Activated CD4-positive, alpha-beta T cell treated with anti-CD3 and anti-CD28 coated beads, Interleukin-2, amount 50 U/mL, for 48 hours (primary cell): ENCODE results near the gene ZC3H18.

Source experiments
- DNase-seq, 2 experiments: peaks; one replicate each; pipeline ENCODE4 v3.0.0-alpha.2; 2020

ZC3H18 gene

DNA sequence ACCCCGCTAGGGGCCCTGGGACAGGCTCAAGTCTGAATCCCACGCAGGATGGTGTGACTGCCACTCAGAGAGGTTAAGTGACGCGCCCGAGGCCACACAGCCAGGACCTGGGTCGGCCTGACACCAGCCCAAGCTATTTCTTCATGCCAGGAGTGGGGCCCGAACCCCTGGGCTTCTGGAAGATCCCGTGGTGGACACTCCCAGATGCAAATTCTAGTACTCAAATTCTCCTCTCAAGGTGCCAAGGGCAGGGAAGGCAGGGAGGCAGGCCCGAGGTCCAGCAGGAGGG lies 73.4 kb downstream of the ZC3H18 start:
- DNase-seq: no peak

DNA sequence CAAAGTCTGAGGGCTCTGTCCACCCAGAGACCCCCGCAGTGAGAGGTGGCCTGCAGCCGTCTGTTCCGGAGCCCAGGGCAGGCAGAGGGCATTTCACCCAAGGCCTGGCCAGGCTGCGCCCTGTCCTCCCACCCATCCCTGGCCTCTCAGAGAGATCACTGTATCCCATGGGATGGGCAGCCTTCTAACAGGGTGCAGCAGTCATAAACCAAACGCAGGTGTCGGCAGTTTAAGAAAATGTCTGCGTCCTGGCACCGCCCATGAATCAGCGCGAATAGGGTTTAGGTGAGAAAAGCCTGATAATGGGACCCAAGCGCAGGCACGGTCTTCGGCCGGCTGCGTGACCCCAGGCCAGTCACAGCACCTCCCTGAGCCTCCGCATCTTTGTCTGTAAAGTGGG lies 75.3 kb downstream of the ZC3H18 start:
- no peak for DNase-seq

DNA sequence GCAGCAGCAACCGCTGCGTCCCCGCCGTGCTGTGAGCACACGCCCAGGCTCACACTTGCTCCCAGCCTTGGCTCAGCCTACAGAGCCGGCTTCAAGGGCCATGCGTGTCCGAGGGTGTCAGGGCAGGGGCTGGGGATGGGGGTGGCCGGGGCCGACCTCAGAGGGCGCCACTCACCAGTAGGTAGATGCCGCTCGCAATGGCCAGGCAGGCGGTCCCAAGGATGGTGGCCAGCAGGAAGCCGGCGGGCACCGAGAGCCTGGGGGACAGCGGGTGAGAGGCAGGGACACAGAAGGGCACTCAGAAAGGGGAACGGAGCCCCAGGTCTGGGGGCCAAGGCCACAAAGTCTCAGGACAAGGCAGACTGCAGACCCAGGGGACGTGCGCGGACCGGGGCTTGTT lies 75.7 kb downstream of the ZC3H18 start:
- DNase-seq: no peak

DNA sequence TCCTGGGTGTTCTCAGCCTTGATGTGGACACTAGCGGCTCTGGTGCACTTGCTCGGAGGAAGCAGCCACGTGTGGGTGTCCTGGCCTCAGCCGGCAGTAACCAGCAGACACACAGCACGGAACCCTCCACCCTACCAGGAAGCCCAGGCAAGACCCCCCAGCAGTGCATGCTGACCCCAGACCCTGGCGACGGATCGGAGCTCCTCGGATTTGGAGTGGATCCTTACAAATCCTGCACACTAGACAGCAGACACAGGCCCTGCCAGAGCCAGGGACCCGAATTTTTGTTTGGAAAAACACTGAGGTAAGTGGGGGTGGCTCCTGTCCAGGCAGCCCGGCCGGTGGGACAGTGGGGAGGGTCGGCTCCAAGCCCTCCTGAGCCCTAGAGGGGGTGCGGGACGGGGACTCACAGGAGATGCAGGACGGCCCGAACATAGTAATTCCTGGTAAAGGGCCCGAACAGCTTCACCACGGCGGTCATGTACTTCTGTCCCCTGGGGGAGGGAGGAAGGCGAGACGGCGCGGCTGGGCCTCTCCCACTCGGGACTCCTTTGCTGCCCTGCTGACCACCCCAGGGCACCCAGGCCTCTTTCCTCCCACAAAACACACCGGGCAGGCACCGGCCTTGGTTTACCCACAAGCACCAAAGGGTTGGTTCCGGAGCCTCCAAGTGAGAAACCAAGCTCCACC lies 76.3 kb downstream of the ZC3H18 start:
- DNase-seq: no peak

DNA sequence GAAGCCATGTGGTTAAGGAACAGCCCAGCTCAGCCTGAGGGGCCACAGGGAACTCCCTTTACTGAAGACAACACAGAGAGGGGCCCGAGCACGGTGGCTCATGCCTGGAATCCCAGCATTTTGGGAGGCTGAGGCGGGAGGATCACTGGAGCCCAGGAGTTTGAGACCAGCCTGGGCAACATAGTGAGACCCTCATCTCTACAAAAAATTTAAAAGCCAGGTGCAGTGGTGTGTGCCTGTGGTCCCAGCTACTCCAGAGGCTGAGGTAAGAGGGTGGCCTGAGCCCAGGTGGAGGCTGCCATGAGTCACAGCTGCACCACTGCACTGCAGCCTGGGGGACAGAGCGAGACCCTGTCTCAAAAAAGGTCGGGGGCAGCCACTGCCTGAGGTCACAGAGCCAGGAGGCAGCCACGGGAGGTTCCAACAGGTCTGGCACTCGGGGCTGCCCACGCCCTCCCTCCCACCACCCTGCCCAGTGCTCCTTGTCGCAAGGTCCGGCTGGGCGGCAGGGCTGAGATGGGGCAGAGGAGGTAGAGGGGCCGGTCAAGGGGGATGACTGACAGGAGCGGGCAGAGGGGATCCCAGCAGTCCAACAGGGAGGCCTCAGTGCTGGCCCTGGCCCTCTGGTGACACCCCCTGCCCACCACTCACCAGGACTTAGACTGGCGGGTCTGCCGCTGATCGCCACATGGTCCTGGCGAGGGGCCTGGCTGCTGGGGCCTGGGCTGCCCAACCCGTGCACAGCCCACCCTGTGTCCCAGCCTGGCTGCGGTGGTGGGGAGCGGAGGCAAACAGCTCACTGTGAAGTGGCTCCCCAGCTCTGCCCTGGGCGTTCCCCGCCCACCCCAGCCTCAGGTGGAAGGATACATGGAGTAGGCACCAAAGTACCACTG lies 77.2 kb downstream of the ZC3H18 start:
- DNase-seq: no peak

DNA sequence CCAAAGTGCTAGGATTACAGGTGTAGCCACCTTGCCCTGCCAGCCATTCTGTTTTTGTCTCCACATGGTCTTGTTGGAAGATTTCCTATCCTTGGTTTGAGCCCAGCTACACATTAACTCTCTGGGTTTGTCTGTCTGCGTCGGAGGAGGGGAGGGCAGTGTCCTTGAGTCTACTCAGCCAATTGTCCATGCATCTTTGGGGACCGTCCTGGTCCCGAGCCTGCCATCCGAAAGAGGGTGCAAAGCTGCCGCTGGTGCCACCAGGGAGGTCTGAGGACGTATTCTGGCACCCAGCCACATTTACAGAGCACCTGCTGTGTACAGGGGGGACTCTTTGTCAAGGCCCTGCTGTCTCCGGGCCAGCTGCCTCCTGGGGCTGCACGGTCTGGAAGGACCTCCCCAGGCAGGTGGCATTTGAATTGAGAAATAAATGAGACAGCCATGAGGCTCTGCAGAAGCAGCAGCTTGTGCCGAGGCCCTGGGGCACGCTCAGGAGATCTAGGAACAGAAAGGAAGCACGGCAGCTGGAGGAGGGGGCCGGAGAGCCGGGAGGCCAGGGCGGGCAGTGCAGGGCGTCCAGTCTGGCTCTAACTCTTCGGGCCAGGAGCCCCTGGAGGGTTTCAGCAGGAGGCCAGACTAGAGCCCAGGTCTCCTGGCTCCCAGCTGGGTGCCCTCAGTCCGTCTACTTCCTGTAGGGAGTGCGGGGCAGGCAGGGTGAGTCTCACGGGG lies 79.2 kb downstream of the ZC3H18 start:
- no peak for DNase-seq

DNA sequence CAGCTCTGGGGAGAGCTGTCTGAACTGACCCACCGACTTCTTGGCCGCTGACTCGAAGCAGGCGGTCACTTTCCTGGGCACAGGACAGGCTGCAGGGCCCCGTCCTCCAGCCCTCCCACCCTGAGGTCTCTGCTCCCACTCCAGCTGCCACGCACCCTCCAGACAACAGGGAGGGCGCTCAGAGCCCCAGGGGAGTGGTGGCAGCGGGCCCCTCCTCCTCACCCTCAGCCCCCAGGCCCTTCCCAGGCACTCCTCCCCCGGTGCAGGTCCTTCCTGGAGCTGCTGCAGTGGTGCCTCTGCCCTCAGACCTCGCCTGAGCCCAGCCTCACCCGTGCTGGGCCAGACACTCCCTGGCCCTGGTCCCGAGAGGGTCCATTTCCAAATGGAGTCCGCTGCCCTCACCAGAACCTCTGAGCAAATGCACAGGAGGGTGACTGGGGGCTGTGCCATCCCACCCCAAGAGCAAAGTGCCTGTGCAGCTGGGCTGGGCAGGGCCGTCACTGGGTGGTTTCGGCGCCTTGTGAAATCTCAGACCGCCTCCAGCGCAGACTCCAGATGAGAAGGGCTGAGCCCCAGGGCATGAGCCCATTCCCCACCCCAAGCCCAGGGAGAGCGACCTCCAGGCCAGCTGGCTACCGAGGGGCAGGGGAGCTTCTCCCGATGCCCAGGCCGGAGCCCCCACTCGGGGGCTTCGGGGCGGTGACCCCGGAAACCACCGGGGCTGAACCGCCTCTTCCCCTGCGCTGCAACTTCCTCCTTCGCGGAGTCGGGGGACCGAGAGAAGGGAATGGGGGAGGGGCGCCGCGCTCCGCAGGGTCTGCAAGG lies 79.9 kb downstream of the ZC3H18 start:
- DNase-seq: peak; percentile 44 to 49

DNA sequence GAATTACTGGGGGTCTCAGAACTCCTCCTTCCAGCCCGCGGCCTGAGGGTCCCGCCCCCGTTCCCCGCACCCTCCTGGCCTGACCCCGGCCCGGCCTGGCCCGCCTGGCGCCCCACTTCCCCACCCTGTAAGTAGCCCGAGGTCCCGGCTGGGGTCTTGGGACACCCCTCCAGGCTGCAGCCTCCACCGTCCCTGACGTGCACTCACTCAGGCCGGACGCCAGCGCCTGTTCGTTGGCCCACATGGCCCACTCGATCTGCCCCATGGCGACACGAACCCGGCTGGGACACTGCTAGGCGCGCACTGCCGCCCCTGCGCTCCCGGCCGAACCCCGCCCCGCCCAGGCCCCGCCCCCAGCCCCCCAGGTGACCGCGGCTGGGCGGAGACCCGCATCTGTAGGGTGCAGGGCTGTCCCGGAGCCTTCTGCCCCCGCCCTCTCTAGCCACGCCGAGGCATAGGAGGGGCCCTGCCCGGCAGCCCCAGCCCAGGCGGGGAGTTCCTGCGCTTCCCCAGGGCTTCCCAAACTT lies 80.6 kb downstream of the ZC3H18 start, which contains the start of gene CYBA:
Gene CYBA, minus strand, starts transcription at position 305 of the 527 bp plus-strand sequence. Its CDS starts 40 bp downstream, at position 265.
- DNase-seq: peak; percentile 90 to 91

DNA sequence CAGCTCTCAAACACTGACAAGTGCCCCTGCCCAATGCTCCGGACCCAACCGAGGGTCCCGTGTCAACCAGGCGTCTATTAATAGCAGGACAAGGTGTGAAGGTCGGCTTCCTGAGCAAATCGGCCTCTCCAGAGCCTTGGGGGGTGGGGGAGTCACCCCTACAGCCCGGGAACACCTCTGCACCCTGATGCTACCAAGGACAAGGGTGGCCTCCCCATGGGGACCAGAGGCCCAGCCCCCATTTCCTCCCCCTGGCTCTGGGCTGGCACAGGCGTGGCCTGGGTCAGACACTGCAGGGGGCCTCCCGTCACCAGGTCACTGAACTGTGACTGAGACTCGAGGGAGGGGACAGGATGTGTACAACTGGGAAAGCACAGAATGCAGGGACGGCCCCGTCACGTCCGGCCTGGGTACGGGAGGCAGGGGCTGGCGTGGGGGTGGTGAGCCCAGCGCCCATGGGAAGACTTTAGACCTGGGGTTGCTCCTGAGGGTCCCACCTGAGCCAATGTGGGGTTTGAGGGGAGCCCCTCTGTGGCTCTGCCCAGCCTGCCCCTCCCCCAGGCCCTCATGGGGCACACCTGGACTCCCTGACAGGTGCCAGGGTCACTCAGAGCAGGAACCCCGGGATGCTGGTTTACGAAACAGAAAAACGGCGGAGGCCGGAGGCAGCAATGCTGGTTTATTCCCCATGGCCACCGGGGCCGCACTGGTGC lies 81.2 kb downstream of the ZC3H18 start:
- peak; percentile 84 to 89 for DNase-seq

DNA sequence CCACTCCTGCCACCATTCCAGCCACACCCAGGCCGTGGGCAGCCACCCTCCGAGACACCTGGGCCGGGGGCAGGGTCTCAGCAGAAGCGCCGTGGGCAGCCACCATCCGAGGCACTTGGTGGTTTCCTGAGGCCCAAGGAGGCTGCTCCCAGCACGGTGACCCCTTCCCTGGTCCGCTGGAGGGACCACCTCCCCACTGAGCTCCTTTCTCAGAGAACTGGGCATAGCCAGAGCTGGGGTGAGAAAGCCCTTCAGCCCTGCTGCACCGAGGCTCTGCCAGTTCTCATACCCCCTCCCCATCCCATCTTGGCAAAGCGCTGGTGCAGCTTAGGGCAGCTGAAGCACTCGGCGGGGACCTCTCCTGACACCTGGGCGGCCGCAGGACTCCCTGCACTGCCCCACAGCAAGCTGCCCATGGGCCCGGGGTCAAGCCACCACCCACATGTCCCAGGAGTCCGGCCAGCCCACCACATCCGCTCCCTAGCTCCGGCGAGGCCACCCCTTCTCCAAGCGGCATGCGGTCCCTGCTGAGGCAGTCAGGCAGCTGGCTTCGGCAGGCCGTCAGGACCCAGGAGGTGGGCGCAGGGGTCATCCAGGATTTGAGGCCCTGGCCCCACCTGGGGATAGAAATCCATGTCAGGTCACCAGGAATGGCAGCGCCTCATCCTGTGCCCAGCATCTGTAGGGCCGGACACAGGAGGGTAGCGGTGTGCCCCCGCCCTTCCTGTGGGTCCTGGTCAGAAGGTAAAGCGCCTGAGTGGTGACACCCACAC lies 82.0 kb downstream of the ZC3H18 start:
- DNase-seq: no peak

DNA sequence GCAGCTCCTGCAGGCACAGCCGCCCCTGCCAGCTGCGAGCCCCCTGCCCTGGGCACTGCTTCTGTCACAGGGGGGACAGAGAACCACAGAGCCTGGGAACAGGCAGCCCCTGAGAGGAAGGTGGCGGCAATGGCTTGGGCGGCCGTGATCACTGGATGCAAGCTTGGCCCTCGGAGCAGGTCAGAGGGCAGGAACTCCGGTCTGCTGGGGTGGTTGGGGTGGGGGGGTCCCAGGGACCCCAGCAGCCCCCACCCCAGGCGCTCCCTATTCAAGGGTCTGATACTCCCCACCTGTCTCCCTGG lies 82.5 kb downstream of the ZC3H18 start:
- DNase-seq: no peak

DNA sequence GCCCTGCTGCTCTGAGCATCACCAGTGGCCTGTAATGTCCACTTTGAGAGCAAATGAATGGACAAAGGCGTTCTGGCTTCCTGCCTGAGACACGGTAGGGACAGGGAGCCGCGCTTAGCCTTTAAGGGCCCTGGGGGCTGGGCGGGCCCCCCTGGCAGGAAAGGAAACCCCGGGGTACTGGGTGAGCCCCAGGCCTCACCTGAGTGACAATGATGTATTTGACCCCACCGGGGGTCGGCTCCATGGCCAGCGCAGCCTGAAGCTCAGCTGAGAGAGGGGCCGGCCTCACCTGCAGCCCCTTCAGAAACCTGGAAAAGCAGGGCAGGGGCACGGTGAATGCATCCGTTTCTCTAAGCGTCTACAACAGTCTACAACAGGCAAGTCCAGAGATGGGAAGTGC lies 82.9 kb downstream of the ZC3H18 start:
- no peak for DNase-seq

DNA sequence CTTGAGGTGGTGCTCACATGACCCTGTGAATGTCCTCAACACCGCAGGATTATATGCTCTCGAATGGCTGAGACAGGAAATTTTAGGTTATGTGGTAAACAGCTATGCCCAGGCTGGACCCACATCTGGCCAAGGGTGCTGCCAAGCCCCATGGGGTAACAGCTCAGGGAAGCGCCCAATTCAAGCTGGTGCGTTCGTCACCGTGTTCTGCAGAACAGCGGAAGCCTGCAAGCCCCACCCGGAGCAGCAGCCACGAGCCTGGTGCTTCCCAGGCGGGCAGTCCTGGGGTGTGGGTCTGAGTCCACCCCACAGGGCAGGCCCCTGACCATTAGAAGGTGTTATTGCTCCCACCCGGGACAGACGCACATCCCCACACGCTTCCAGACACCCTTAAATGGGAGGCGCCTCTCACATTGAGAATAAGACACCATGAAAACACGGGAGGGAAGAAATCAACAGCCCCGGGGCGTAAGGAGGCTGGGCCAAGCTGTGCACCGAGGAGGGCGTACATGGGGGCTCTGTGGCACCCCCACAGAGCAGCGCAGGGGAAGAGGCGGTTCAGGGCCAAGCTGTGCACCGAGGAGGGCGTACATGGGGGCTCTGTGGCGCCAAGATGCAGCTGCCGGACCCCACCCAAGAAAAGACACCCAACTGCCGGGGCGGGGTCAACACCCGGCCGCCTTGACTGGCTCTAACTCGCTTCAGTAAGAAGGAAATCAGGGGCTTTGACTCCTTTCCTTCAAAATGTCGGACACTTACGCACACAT lies 83.6 kb downstream of the ZC3H18 start:
- DNase-seq: no peak

DNA sequence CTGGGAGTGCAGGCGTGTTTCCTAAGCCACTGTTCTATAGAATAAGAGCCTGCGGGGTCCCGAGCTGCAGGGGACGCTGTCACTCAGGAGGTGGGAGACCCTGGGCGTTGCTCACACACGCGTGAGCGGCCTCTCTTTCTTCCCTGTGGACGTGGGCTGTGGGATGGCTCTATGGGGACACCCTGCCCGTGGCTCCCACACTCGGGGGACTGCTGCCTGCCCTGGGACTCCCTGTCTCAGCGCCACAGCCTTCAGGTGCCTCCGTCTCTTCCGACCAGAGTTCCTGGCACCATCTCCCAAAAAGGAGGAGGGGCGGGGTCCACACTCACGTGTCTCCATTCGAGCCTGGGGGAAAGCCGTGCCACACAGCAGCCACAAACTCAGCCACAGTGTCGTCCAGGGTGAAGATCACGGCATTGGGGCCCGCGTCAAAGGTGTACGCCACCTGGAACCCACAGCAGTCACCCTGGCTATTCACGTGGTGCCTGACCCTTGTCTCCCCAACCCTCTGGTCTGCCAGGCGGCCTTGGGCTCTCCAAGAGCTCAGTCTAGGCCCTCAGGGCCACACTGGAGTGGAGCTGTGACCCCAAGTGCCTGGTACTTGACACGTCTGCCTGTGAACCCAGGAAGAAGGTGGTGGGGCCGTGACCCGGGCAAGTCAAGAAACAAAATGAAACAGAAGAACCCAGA lies 84.3 kb downstream of the ZC3H18 start:
- DNase-seq: no peak

DNA sequence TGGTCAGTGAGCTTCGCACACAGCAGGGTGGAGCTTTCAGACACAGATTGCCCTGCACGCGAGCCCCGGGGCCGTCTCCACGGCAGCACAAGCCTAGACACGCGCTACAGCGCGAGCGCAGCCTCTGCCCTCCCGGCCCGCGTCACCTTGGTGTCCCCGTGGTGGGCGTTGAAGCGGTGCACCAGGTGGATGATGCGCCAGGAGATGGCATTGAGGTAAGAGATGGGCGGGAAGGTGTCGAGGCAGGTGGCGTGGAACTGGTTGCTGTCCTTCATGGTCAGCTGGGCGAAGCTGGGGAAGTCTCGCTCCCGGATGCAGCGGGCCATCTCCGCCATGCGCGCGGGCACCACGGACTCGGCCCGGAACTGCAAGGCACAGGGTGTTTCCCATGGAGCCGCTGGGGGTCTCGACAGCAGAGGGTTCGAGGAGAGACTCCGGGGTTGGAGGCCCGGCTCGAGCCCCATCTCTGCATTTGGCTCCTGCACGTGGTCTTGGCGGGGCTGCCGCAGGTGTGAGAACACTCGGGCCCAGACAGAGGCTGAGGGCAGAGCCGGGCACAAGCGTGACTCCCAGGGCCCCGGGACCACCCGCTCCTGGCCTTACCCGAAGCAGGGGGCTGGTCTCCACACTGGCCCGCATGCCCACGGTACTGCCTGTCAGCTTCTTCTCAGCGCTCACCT lies 85.0 kb downstream of the ZC3H18 start:
- DNase-seq: no peak

DNA sequence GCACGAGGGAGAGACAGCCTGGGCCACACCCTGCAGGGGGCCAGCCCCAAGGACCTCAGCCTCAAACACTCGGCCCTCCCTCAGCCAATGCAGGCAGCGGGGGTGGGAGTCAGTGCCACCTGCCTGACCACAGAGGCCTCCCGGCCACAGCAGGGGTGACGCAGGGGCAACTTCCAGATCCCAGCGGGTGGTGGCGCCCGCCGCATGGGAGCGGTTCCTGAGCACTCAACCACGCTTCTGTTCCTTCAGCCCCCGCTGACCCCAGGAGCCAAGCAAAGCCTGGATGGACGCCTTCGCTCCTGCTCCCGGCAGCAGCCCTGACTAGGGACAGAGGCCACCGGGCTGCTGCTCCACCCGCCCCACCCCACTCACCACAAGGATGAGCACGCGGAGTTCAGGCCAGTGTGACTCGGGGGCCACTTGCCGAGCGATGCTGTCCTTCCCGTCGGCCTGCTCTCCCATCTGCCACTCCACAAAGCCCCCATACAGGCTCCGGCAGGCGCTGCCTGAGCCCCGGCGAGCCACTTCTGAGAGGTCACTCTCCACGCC lies 85.6 kb downstream of the ZC3H18 start:
- no peak for DNase-seq

DNA sequence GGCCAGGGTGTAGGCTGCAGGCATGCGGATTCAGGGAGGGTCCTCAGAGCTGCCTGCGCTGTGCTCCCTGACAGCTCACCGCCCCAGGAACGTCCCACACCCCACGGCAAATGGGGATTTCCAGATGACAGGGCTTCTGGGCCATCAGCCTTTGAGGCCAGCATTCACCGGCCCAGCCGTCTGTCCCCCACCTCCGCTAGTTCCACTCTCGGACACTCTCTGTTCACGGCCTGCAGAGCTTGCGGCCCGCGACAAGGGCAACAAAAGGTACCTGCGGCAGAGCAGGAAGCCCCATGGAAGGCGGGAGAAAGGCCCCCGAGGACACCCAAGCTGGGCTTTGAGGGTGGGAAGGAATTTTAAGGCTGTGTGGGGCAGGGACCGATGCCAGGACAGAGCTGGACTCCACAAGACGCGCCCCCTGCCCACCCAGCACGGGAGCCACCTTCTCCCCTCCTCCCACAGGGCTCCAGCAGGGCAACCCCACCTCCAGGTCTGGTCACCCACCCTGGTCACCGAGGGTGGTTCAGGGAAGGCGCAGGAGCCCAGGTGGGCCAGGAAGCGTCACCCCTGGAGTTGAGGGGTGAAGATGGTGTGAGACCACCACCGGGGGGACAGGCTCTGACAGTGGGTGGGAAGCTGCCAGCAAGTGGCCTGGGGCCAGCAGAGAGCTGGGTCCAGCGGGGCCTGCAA lies 86.2 kb downstream of the ZC3H18 start:
- DNase-seq: no peak

DNA sequence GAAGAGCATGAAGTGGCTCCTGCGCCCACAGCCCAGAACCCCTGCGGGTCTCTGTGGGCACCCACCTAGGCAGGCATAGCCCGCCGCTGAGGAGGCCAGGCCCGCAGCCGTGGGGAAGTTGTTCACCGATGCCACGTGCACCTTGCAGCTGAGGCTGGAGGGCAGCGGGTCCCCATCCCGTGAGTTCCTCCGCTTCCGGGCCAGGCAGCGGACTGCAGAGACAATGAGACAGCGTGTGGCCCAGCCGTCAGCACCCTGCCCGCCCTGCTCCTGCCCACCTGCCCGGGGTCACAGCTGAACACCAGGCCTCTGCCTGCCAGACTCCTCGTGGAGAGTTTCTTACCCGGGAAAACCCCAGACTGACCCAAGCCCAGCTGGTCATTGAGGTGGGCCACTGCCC lies 87.2 kb downstream of the ZC3H18 start:
- no peak for DNase-seq
